Dendritic cell treated with granulocyte-macrophage colony-stimulating factor and Interleukin-4, amounts not matched to agents 40 ng/mL and 50 ng/mL, for 4 days (primary cell): ENCODE data around the gene IL31.
A peak's percentile ranks its signal among the peaks of the same experiment; 100 is the strongest.

Experiments used
- H3K27ac Mint-ChIP-seq: one replicate; pipeline ENCODE4 v1.8.0; 2022; ENCODE audit warnings: mild to moderate bottlenecking, mixed read lengths
- H3K27me3 Mint-ChIP-seq: one replicate; pipeline ENCODE4 v1.8.0; 2022; ENCODE audit warnings: mild to moderate bottlenecking, mixed read lengths
- H3K36me3 Mint-ChIP-seq: one replicate; pipeline ENCODE4 v1.8.0; 2022; ENCODE audit warnings: low read depth, mixed read lengths
- H3K4me1 Mint-ChIP-seq: one replicate; pipeline ENCODE4 v1.8.0; 2022; ENCODE audit warnings: low read depth, mixed read lengths
- H3K4me3 Mint-ChIP-seq: one replicate; pipeline ENCODE4 v1.8.0; 2022; ENCODE audit warnings: mild to moderate bottlenecking, moderate library complexity, mixed read lengths
- H3K9me3 Mint-ChIP-seq: one replicate; pipeline ENCODE4 v1.8.0; 2022; ENCODE audit warnings: mixed read lengths
- intact Hi-C: fragments of 100-400 bp; cut with micrococcal nuclease; formaldehyde crosslinking; loops from one replicate; pipeline ENCODE4 v1.15.0; 2022

Gene IL31

GRCh38 chr12:122123761-122124145 lies 50.3 kb downstream of the IL31 start:
- peaks cover 44% of the 10 kb centered on the region for H3K36me3 Mint-ChIP-seq
- H3K9me3 Mint-ChIP-seq: no peaks in the 10 kb centered on the region
- H3K4me1 Mint-ChIP-seq: peaks cover 47% of the 10 kb centered on the region
- intact Hi-C loops: loop anchor here (1.0 to 10.0 kb wide), 2 partner anchors 69 to 199 kb away; no protein-coding TSS in a partner anchor
- peak overlapping the region; percentile 45 for H3K27ac Mint-ChIP-seq
- H3K27me3 Mint-ChIP-seq: no peaks in the 10 kb centered on the region
- H3K4me3 Mint-ChIP-seq: no peak overlapping the region

GRCh38 chr12:122123051-122123760 lies 50.8 kb downstream of the IL31 start:
- Mint-ChIP-seq H3K9me3 (no peaks in the 10 kb centered on the region), H3K27ac (peak overlapping the region; percentile 45), H3K36me3 (peaks cover 43% of the 10 kb centered on the region), H3K4me1 (peaks cover 51% of the 10 kb centered on the region), H3K4me3 (peak overlapping the region; percentile 31), H3K27me3 (no peaks in the 10 kb centered on the region)
- intact Hi-C loops: loop anchor here (1.0 to 10.0 kb wide), 2 partner anchors 69 to 198 kb away; no protein-coding TSS in a partner anchor
